ENCODE results near the gene KCNN3.

- no peak for TF ChIP-seq CTCF (conservative IDR thresholded peaks at IDR 0.05)
- no peak for TF ChIP-seq ZFX (IDR thresholded peaks at IDR 0.05)
Observed at GRCh38 chr1:154902938-154903566, 33.0 kb upstream of the KCNN3 start.
